ENCODE measurements around the gene KLK12.

Gene KLK12

DNA sequence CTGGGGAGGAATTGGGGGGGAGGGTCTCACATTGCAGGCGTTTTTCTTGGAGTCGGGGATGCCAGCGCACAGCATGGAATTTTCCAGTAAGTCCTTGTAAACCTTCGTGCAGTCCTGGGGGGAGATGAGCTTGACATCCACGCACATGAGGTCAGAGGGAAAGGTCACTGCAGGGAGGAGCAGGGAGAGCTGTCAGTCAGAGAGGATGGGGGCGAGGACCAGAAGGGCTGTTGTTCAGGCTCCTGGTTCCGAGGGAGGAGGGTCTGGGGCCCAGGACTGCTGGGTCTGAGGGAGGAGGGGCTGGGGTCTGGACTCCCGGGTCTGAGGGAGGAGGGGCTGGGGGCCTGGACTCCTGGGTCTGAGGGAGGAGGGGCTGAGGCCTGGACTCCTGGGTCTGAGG lies 55.0 kb downstream of the KLK12 start:
- FAIRE-seq, result no peak
